ENCODE measurements around the gene LILRA1.
"Not testable (repeated sequence)": the region's sequence is repeated elsewhere in the genome, so short reads cannot be mapped to it uniquely, and the experiment has no call there.

Gene LILRA1

DNA sequence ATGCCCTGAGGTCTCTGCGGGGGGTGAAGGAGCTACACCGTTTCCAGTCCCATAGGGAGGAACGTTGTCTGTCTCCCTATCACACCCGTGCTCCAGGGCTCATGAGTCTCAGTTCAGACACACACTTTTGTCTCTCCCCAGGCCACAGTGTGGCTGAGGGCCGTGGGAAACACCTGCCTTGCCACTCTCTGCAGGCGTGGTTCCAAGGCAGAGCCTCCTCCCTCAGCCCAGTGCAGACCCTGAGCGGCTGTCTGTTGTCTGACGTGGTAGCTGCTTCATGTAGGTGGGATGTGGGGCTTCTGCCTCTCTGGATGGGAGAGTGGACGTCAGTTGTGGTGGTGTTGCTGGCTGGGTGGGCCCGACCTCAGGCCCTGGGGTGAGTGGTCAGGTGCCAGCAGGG is 30.8 kb downstream of the LILRA1 start:
- H3K9ac ChIP-seq (ENCODE audit: low read depth, low read length); H3K36me3 ChIP-seq (ENCODE audit: insufficient read depth, low read length); H3K4me1 ChIP-seq (ENCODE audit: insufficient read depth, low read length); H3K9me3 ChIP-seq (ENCODE audit: control insufficient read depth, insufficient read depth, low read length): not testable (repeated sequence)

DNA sequence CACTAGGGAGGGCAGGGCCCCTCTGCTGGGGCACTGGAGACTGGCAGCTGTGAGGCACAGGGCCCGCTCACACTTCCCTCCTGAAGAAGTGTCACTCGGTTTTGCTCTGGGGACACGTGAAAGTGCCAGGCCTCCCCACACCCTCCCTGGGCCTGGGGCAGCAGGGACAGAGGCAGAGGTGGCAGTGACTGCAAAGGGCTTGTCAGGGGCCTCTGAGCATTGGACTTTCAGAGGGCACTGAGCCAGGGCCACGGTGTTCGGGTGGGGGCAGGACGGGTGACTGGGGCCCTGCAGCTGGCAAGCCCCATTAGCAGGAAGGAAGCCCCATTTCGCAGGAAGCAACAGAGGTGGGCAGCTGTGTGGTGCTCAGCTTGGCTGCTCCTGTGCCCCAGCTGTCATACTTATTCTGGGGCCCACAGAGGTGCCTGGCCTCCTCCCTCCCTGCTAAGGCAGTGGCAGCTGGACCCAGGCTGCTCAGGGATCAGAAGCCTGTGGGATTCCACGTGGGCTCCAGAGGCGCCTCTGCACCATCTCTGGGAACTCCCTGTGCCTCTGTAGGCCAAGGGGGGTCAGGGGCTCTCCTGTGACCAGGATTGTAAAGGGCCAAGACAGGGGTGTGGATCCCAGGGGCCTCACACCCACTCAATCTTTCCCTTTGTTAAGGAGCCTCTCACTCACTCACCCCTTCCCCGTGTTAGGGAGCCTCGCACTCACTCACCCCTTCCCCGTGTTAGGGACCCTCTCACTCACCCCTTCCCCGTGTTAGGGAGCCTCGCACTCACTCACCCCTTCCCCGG is 31.7 kb downstream of the LILRA1 start:
- H3K9ac ChIP-seq (ENCODE audit: low read depth, low read length); H3K4me1 ChIP-seq (ENCODE audit: insufficient read depth, low read length); H3K9me3 ChIP-seq (ENCODE audit: control insufficient read depth, insufficient read depth, low read length); H3K36me3 ChIP-seq (ENCODE audit: insufficient read depth, low read length): not testable (repeated sequence)

DNA sequence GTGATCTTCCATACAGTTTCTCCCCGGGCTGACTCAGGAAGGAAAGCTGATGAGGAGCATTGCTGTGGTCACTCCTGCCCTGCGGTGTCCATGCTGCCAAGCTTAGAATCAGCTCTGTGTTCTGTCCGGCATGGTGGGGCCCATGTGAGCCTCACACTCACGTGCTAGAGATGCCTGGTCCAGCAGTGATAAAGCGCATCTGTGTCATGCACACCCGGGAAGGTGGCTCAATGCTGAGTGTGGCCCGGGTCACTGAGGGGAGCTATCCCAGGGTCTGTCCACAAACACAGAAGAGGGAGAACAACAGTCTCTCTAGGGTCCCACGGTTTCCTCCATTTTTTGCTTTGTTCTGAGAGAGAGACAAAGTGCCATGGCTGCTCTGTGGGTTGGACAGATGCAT is 33.3 kb downstream of the LILRA1 start:
- Histone ChIP-seq H3K36me3 (ENCODE audit: insufficient read depth, low read length) (no peaks in the 10 kb centered on the region), H3K9ac (ENCODE audit: low read depth, low read length) (no peak overlapping the region), H3K9me3 (ENCODE audit: control insufficient read depth, insufficient read depth, low read length) (no peaks in the 10 kb centered on the region), H3K4me1 (ENCODE audit: insufficient read depth, low read length) (0 out of 2 replicates have a peak, but pooled peaks cover 4% of the 10 kb centered on the region)

DNA sequence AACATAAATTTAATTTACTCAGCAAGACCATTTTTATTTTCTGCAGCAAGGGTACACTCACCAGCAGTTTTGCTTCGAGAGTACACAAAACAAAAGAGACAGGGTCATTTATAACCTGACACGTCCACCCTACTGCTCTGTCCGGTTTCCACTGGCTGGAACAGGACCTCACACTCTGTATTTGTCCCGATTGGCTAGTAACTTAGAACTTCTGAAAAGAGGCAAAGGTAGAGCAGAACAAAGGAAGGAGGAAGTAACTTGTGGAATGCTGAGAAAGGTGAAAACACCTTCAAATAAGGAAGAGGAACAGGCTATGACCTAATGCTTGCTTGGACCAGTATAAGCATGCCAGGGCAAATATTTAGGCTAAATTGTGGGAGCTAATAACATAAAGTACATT is 34.5 kb downstream of the LILRA1 start:
- not testable (repeated sequence) for H3K36me3 ChIP-seq (ENCODE audit: insufficient read depth, low read length); H3K9me3 ChIP-seq (ENCODE audit: control insufficient read depth, insufficient read depth, low read length); H3K4me1 ChIP-seq (ENCODE audit: insufficient read depth, low read length); H3K9ac ChIP-seq (ENCODE audit: low read depth, low read length)

DNA sequence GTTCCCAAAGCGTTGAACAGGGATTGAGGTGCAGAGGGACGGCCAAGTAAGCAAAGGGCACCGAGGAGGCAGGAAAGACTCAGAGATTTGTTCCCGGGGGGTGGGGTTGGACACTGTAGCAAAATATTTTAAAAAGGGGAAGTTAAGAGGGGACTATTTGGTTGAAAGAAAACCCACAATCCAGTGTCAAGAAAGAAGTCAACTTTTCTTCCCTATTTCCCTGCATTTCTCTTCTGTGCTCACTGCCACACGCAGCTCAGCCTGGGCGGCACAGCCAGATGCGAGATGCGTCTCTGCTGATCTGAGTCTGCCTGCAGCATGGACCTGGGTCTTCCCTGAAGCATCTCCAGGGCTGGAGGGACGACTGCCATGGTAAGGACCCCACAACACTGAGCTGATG is 36.8 kb downstream of the LILRA1 start, which contains the start of gene LILRB1:
Gene LILRB1, plus strand, starts transcription at position 223 of the 400 bp plus-strand sequence. CDS start 590 bp downstream, outside the sequence.
- H3K9ac ChIP-seq (ENCODE audit: low read depth, low read length); H3K36me3 ChIP-seq (ENCODE audit: insufficient read depth, low read length); H3K9me3 ChIP-seq (ENCODE audit: control insufficient read depth, insufficient read depth, low read length); H3K4me1 ChIP-seq (ENCODE audit: insufficient read depth, low read length): not testable (repeated sequence)

DNA sequence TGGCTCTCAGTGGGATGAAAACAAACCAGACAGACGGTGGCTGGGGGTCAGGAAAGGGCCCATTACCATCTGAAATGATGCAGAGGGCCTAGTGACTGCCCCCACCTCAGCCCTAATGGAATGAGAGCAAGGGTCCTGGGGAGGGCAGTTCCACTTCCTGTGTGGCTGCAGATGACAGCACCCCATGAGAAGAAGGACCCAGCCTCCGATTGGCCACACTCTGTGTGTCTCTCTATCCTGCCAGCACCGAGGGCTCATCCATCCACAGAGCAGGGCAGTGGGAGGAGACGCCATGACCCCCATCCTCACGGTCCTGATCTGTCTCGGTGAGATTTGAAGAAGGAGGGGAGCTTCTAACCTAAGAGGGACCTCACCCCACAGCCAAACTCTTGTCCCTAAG is 37.4 kb downstream of the LILRA1 start:
- Histone ChIP-seq H3K9me3 (ENCODE audit: control insufficient read depth, insufficient read depth, low read length) (no peaks in the 10 kb centered on the region), H3K4me1 (ENCODE audit: insufficient read depth, low read length) (0 out of 2 replicates have a peak, but pooled peaks cover 4% of the 10 kb centered on the region), H3K36me3 (ENCODE audit: insufficient read depth, low read length) (no peaks in the 10 kb centered on the region), H3K9ac (ENCODE audit: low read depth, low read length) (no peak overlapping the region)

DNA sequence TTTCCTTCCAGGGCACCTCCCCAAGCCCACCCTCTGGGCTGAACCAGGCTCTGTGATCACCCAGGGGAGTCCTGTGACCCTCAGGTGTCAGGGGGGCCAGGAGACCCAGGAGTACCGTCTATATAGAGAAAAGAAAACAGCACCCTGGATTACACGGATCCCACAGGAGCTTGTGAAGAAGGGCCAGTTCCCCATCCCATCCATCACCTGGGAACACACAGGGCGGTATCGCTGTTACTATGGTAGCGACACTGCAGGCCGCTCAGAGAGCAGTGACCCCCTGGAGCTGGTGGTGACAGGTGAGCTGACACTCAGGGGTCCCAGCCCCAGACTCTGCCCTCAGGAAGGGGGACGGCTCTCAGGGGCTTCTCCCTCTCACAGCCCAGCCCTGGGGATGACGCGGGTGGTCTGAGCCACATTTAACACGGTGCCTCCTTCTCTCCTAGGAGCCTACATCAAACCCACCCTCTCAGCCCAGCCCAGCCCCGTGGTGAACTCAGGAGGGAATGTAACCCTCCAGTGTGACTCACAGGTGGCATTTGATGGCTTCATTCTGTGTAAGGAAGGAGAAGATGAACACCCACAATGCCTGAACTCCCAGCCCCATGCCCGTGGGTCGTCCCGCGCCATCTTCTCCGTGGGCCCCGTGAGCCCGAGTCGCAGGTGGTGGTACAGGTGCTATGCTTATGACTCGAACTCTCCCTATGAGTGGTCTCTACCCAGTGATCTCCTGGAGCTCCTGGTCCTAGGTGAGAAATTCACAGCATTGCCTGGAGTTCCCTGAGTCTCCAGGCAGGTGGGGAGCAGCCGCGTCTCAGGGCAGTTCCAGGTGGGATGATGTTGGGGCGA is 38.3 kb downstream of the LILRA1 start:
- not testable (repeated sequence) for H3K9me3 ChIP-seq (ENCODE audit: control insufficient read depth, insufficient read depth, low read length); H3K36me3 ChIP-seq (ENCODE audit: insufficient read depth, low read length); H3K4me1 ChIP-seq (ENCODE audit: insufficient read depth, low read length); H3K9ac ChIP-seq (ENCODE audit: low read depth, low read length)

DNA sequence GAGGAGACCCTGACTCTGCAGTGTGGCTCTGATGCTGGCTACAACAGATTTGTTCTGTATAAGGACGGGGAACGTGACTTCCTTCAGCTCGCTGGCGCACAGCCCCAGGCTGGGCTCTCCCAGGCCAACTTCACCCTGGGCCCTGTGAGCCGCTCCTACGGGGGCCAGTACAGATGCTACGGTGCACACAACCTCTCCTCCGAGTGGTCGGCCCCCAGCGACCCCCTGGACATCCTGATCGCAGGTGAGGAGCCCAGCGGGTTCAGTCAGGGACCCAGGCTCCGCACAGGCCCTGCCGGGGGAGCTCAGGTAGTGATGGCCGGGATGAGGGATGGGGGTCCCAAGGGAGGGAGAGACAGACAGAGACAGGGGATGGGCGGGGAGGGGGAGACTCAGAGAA is 39.1 kb downstream of the LILRA1 start:
- H3K9me3 ChIP-seq (ENCODE audit: control insufficient read depth, insufficient read depth, low read length); H3K36me3 ChIP-seq (ENCODE audit: insufficient read depth, low read length); H3K9ac ChIP-seq (ENCODE audit: low read depth, low read length); H3K4me1 ChIP-seq (ENCODE audit: insufficient read depth, low read length): not testable (repeated sequence)

DNA sequence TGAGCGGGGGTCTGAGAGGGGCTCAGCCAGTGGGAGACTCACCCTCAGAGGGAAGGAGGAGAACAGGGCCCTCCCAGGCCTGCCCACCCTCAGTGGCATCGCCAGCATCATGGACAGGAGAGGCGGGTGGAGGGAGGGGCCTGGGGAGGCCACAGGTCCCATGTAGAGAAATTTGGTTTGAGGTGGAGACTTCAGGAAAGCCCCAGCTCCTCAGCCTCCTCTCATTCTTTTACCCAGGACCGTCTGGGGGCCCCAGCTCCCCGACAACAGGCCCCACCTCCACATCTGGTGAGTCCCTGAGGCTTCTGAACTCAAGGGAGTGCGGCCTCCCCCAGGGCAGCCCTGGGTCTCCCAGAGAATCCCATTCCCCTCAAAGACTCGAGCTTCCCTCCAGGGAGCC is 40.0 kb downstream of the LILRA1 start:
- Histone ChIP-seq H3K9me3 (ENCODE audit: control insufficient read depth, insufficient read depth, low read length) (no peaks in the 10 kb centered on the region), H3K9ac (ENCODE audit: low read depth, low read length) (no peak overlapping the region), H3K36me3 (ENCODE audit: insufficient read depth, low read length) (no peaks in the 10 kb centered on the region), H3K4me1 (ENCODE audit: insufficient read depth, low read length) (peaks cover 4% of the 10 kb centered on the region; the same call in 1 of the 2 replicates)

DNA sequence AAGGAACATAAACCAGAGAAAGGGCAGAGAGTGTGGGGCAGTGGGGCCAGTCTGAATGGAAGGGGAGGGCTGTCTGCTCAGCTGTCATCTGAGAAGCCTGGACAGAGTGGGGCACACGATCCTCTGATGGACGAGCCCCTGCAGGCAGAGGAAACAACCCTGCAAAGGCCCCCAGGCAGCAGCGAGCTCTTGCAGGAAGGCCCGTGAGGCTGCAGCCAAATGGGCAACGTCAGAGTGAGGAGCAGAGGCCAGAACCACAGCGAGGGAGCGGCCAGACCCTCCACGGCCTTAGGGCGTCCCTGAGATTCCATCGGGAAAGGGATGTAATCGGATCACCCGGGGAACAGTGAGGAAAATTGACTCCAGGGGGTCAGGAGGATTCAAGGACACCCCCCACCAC is 42.6 kb downstream of the LILRA1 start:
- not testable (repeated sequence) for H3K4me1 ChIP-seq (ENCODE audit: insufficient read depth, low read length); H3K9ac ChIP-seq (ENCODE audit: low read depth, low read length); H3K36me3 ChIP-seq (ENCODE audit: insufficient read depth, low read length); H3K9me3 ChIP-seq (ENCODE audit: control insufficient read depth, insufficient read depth, low read length)

DNA sequence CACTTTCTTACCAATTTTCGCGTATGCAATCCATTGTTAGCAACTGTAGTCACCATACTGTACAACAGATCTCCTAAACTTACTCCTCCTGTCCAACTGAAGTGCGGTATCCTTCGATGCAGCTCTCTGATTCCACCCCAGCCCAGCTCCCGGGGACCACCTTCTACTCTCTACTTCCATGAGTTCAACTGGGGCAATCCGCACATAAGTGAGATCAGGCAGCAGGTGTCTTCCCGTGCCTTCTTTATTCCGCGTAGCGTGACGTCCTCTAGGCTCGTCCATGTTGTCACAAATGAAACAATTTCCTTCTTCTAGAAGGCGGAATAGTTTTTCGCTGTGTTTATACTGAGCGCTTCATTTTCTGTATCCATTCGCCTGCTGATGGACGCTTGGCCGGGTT is 45.3 kb downstream of the LILRA1 start:
- no peak overlapping the region for H3K9ac ChIP-seq (ENCODE audit: low read depth, low read length)
- H3K4me1 ChIP-seq (ENCODE audit: insufficient read depth, low read length), result peaks cover 4% of the 10 kb centered on the region; the same call in 1 of the 2 replicates
- no peaks in the 10 kb centered on the region for H3K9me3 ChIP-seq (ENCODE audit: control insufficient read depth, insufficient read depth, low read length)
- no peaks in the 10 kb centered on the region for H3K36me3 ChIP-seq (ENCODE audit: insufficient read depth, low read length)

DNA sequence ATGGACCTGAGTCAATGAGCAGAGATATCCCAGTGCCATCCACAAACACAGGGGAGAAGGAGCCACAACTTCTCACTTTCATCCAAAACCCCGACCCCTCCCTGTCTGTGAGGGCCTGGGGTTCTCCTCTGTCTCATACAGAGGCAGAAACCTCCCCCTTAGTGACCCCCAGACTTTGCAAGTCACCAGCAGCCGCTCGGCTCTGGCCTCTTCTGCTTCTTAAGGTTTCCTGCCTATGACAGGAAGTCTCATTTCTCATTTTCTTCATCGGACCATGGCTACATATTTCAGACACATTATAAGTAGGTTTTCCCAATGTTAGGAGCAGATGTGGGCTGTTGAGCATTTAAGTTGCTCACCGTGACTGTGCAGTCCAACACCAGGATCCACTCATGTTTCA is 49.5 kb downstream of the LILRA1 start:
- H3K9ac ChIP-seq (ENCODE audit: low read depth, low read length), result not testable (repeated sequence)

DNA sequence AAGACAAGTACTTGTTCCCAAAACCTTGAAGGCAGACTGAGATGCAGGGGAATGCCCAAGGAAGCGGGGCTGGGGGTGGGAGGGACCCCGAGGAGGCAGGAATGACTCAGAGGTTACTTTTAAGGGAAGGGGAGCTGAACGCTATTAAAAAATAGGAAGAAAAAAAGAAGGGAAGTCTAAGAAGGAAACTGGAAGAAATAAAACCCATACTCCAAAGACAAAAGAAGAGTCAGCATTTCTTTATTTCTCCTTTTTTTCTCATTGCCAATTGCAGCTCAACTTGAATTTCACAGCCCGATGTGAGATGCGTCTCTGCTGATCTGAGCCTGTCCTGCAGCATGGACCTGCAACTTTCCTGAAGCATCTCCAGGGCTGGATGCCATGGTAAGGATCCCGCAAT is 50.2 kb downstream of the LILRA1 start:
- not testable (repeated sequence) for H3K4me1 ChIP-seq (ENCODE audit: insufficient read depth, low read length); H3K36me3 ChIP-seq (ENCODE audit: insufficient read depth, low read length); H3K9me3 ChIP-seq (ENCODE audit: control insufficient read depth, insufficient read depth, low read length); H3K9ac ChIP-seq (ENCODE audit: low read depth, low read length)

More for the DNA sequence above, 49.5 kb downstream of the LILRA1 start:
- not testable (repeated sequence) for H3K4me1 ChIP-seq (ENCODE audit: insufficient read depth, low read length); H3K36me3 ChIP-seq (ENCODE audit: insufficient read depth, low read length); H3K9me3 ChIP-seq (ENCODE audit: control insufficient read depth, insufficient read depth, low read length)

DNA sequence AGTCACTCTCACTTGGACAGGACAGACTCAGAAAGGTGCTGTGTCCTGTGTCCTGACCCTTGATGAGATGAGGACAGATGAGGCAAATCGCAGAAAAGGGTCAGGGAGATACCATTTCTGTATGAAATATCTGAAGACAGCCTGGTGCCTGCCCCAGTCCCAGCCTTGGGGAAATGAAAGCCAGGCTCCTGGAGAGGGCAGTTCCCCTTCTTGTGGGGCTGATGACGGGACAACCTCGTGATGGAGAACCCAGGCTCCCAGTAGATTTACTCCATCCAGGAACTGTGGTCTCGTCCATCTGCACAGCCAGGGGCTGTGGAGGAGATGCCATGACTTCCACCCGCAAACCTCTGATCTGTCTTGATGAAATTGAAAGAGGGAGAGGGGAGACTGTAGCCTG is 50.6 kb downstream of the LILRA1 start:
- H3K9me3 ChIP-seq (ENCODE audit: control insufficient read depth, insufficient read depth, low read length), result no peaks in the 10 kb centered on the region
- no peaks in the 10 kb centered on the region for H3K4me1 ChIP-seq (ENCODE audit: insufficient read depth, low read length)
- H3K36me3 ChIP-seq (ENCODE audit: insufficient read depth, low read length), result no peaks in the 10 kb centered on the region
- H3K9ac ChIP-seq (ENCODE audit: low read depth, low read length), result no peak overlapping the region

DNA sequence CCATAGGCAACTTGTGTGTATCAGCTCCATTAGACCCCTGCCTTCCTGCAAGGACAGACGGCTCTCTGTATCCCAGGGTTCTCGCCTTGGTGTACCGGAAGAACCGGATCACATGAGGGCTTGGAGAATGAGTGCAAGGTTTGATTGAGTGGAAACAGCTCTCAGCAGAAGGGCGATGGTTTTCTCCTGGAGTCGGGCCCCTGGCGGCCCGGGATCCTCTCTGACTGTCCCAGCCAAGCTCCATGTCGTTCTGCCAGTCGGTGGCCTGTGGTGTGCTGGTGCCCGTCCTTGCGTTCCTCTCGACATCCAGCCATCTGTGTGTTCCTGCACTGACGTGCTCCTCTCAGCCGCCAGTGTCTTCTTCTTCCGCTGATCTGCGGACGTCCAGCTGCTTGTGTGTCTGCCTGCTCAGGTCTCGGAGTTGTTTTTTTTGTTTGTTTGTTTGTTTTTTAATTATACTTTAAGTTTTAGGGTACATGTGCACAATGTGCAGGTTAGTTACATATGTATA is 53.0 kb downstream of the LILRA1 start:
- Histone ChIP-seq H3K4me1 (ENCODE audit: insufficient read depth, low read length) (no peaks in the 10 kb centered on the region), H3K36me3 (ENCODE audit: insufficient read depth, low read length) (no peaks in the 10 kb centered on the region), H3K9ac (ENCODE audit: low read depth, low read length) (no peak overlapping the region), H3K9me3 (ENCODE audit: control insufficient read depth, insufficient read depth, low read length) (no peaks in the 10 kb centered on the region)

All from ES-I3 (cell line).